ENCODE measurements around the gene STOML1. TPM values are rescaled to one million over a fixed set of nuclear protein-coding genes. Genes with fewer than 3 reads are reported as not detected.

The STOML1 gene
- total RNA-seq, 2 experiments from 2014 or later = 7.1 to 10.1 TPM

DNA sequence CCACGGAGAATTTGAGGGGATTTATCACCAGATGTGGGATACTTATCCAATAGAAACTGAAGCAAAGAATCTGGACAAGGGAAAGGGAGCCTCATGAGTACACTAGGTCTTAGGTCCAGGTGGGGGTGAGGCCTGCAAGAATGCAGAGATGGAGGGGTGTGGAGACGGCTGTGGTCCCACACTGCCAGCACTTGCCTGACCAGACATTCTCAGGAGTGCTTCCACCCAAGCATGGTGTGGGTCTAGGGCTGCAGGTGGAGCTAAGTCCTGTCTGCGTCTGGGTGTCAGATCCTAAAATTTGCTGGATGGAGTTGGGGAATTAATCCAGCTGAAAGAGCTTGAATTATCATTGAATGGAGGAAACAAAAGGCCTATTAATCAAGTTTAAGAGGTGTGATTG, 16.8 kb upstream of the STOML1 start:
- H3K4me3 Mint-ChIP-seq = no peak overlapping the region
- H3K4me1 Mint-ChIP-seq (ENCODE audit: low read depth) = peaks cover 52% of the 10 kb centered on the region
- H3K36me3 Mint-ChIP-seq = peaks cover 41% of the 10 kb centered on the region
- H3K9me3 Mint-ChIP-seq = no peaks in the 10 kb centered on the region
- POLR2A ChIA-PET = no interaction called here
- H3K27me3 Mint-ChIP-seq = no peaks in the 10 kb centered on the region
- intact Hi-C loops (cut with micrococcal nuclease) = loop anchor here (5.0 kb wide), 2 partner anchors 42 to 533 kb away; partner anchors contain the start of gene ARID3B
- CTCF ChIA-PET = interaction anchor here (4.3 kb wide), 1 partner anchor 36 kb away, joined by 39 read pairs; no protein-coding TSS in a partner anchor
- DNase-seq = no peak
- no peak overlapping the region for H3K27ac Mint-ChIP-seq

DNA sequence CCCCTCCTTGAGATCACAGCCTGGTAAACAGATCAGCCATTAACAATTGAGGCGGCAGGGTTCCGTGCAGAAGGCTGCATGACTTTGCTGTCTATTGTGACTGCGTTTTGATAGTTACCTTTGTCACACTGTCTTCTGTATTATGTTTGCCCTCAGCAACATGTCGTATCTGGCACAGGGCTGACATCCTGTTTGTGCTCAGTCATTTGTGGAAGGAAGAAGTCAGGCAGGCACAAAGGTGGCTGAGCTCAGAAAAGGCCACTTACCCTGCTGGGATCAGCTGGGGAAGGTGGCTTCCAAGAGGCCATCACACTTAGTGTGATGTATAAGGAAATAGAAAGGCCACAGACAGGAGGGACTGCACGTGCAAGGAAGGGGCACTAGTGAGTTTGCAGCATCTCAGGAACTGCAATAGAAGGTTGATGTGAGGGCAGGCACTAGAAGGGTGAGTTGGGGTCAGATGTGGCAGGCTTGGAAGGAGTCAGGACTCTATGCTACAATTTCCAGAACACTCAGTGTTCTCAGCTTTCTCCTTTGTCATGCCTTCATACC, 15.8 kb upstream of the STOML1 start:
- intact Hi-C loops (cut with micrococcal nuclease) = loop anchor here (1.0 to 5.0 kb wide), 5 partner anchors 11 to 534 kb away; partner anchors contain the start of genes ARID3B and STOML1
- Mint-ChIP-seq H3K36me3 (peaks cover 47% of the 10 kb centered on the region), H3K9me3 (no peaks in the 10 kb centered on the region), H3K4me1 (ENCODE audit: low read depth) (peaks cover 53% of the 10 kb centered on the region), H3K4me3 (peak overlapping the region; percentile 12), H3K27me3 (no peaks in the 10 kb centered on the region), H3K27ac (peak overlapping the region; percentile 84)
- peak; percentile 73 for DNase-seq
- ChIA-PET POLR2A (interaction anchor here (3.2 kb wide), 1 partner anchor 13 kb away, joined by 22 read pairs; the partner anchor contains the start of gene PML), CTCF (interaction anchor here (1.0 to 4.3 kb wide), 8 partner anchors 11 to 43 kb away, joined by 3 to 39 read pairs (median 9); partner anchors contain the start of gene PML)

DNA sequence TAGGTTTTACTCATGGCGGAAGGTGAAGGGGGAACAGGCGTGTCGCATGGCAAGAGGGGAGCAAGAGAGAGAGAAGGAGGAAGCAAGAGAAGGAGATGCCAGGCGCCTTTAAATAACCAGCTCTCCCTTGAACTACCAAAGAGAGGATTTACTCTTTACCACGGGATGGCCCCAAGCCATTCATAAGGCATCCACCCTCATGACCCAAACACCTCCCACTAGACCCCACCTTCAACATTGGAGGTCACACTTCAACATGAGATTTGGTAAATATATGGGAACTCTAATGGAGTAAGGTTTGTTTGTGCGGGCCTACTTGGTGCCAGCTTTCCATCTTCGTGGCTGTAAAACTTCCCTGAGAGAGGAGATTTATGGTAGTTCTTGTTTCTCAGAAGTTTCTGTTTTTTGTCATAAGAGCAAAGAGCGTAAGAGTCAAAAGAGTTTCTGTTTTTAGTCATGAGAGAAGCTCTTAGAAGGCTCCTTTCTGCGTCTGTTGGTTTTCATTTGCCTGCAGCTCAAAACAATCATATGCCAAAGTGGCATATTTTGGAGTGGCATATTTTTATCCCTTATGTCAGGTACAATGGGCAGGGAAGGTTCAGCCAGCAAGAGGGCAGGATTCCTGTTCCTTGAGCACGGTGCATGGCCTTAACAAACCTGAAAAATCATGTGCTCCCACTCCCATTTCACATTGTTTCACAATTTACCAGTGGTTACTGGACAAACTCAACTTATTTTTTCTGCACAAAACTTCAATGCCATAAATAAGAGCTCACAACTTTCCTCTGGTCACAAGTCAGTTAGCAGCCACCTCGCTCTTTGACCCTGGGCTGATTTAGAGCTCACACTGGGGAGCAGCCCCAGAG, 14.9 kb upstream of the STOML1 start:
- H3K4me1 Mint-ChIP-seq (ENCODE audit: low read depth) = peaks cover 53% of the 10 kb centered on the region
- peak overlapping the region; percentile 32 for H3K4me3 Mint-ChIP-seq
- peak overlapping the region; percentile 84 for H3K27ac Mint-ChIP-seq
- H3K9me3 Mint-ChIP-seq = no peaks in the 10 kb centered on the region
- POLR2A ChIA-PET = interaction anchor here (0.6 to 3.2 kb wide), 7 partner anchors 9 to 32 kb away, joined by 3 to 22 read pairs (median 5); partner anchors contain the start of gene PML
- H3K36me3 Mint-ChIP-seq = peaks cover 45% of the 10 kb centered on the region
- CTCF ChIA-PET = interaction anchor here (1.0 to 4.3 kb wide), 9 partner anchors 11 to 42 kb away, joined by 3 to 39 read pairs (median 13); partner anchors contain the start of gene PML
- DNase-seq = peak; percentile 33
- intact Hi-C loops (cut with micrococcal nuclease) = loop anchor here (1.0 to 5.0 kb wide), 5 partner anchors 10 to 535 kb away; partner anchors contain the start of genes ARID3B and STOML1
- H3K27me3 Mint-ChIP-seq = no peaks in the 10 kb centered on the region

DNA sequence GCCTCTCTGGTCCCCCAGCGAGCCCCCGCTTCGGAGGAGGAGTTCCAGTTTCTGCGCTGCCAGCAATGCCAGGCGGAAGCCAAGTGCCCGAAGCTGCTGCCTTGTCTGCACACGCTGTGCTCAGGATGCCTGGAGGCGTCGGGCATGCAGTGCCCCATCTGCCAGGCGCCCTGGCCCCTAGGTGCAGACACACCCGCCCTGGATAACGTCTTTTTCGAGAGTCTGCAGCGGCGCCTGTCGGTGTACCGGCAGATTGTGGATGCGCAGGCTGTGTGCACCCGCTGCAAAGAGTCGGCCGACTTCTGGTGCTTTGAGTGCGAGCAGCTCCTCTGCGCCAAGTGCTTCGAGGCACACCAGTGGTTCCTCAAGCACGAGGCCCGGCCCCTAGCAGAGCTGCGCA, 5.9 kb upstream of the STOML1 start:
- CTCF ChIA-PET = no interaction called here
- H3K9me3 Mint-ChIP-seq = no peaks in the 10 kb centered on the region
- DNase-seq = no peak
- no peak overlapping the region for H3K4me3 Mint-ChIP-seq
- intact Hi-C loops (cut with micrococcal nuclease) = loop anchor here (1.0 to 10.0 kb wide), 4 partner anchors 9 to 787 kb away; partner anchors contain the start of genes CSK, NPTN and UBL7
- peaks cover 52% of the 10 kb centered on the region for H3K4me1 Mint-ChIP-seq (ENCODE audit: low read depth)
- H3K27me3 Mint-ChIP-seq = no peaks in the 10 kb centered on the region
- peaks cover 27% of the 10 kb centered on the region for H3K36me3 Mint-ChIP-seq
- H3K27ac Mint-ChIP-seq = no peak overlapping the region
- POLR2A ChIA-PET = interaction anchor here (1.3 kb wide), 1 partner anchor 9 kb away, joined by 6 read pairs; no protein-coding TSS in a partner anchor

DNA sequence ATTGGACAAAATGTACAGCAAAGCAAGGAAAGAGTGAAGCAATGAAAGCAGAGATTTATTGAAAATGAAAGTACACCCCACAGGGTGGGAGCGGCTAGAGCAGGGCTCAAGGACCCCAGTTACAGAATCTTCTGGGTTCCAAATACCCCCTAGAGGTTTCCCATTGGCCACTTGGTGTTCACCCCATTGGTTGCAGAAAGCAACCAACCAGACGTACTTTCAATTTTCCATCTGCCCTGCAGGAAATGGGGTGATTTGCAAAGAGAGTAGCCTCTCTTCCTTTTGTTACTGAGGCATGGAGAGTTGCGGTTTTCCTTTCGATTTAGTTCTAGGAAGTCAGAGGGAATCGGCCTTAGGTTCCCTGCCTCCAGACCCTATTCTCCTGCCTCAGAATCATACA, 4.8 kb upstream of the STOML1 start:
- CTCF ChIA-PET = interaction anchor here (1.0 to 4.0 kb wide), 3 partner anchors 10 to 50 kb away, joined by 3 to 22 read pairs (median 14); no protein-coding TSS in a partner anchor
- peak; percentile 51 for DNase-seq
- intact Hi-C loops (cut with micrococcal nuclease) = loop anchor here (1.0 to 10.0 kb wide), 4 partner anchors 10 to 788 kb away; partner anchors contain the start of genes CSK, NPTN and UBL7
- Mint-ChIP-seq H3K27me3 (no peaks in the 10 kb centered on the region), H3K9me3 (no peaks in the 10 kb centered on the region), H3K4me3 (peak overlapping the region; percentile 98), H3K4me1 (ENCODE audit: low read depth) (peaks cover 59% of the 10 kb centered on the region), H3K36me3 (peaks cover 25% of the 10 kb centered on the region), H3K27ac (peak overlapping the region; percentile 96)
- POLR2A ChIA-PET = interaction anchor here (1.0 to 1.3 kb wide), 3 partner anchors 10 to 19 kb away, joined by 3 to 6 read pairs (median 4); no protein-coding TSS in a partner anchor

DNA sequence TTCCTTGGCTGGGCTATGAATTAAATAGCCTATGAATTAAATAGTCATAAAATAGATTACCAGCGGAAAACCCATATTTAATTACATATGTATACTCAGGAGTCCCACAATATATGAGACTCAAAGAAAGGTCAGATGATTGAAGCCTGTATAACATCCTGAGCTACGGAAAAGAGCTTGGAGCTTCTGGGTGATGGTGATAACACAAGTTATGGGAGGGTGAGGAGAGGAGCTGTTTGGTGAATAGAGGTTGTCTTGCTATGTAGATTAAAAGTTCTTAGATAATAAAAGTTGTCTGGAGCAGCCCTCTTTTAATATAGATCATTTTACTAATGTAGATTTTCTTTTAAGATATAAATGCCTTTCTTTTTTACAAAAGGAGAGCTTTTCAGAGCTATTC, 4.2 kb upstream of the STOML1 start:
- intact Hi-C loops (cut with micrococcal nuclease) = loop anchor here (10.0 kb wide), 3 partner anchors 361 to 789 kb away; partner anchors contain the start of genes CSK, NPTN and UBL7

DNA sequence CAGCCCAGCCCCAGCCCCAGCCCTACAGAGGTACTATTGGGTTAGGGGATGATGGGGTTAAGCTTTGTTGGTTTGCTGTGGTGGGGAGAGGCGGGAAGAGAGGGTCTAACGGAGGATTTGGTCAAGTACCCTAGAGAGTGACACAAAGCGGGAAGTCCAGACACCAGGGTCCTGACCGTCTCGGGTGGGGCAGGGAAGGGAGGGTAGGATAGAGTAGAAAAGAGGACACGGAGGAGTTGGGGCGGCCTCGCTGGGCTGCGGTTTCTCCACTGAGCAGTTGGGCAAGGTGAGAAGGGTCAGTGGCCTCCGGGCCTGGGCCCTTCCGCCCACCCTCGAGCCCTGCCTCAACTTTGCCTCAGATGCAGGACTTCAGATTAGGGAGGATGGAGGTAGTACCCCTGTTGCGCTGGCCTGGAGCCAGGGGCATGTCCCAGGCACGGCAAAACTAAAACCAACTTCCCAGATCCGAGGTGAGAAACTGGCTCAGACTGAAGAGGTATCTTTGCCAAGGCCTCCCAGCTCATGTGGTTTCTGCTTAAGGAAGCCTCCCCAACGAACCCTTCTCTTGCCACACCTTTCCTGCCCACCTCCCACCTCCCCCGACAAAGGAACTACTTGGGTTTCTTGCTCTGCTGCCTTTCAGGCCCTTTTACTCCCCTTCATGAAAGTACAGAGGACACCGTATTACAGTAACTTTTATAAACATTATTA, 3.0 kb upstream of the STOML1 start:
- Mint-ChIP-seq H3K36me3 (peaks cover 19% of the 10 kb centered on the region), H3K4me3 (peak overlapping the region; percentile 98), H3K4me1 (ENCODE audit: low read depth) (peaks cover 54% of the 10 kb centered on the region), H3K27me3 (no peaks in the 10 kb centered on the region), H3K27ac (peak overlapping the region; percentile 96), H3K9me3 (no peaks in the 10 kb centered on the region)
- intact Hi-C loops (cut with micrococcal nuclease) = loop anchor here (2.0 to 10.0 kb wide), 6 partner anchors 16 to 790 kb away; partner anchors contain the start of genes ARID3B, CSK, NPTN and UBL7
- ChIA-PET POLR2A (interaction anchor here (1.0 to 2.3 kb wide), 7 partner anchors 9 to 550 kb away, joined by 3 to 22 read pairs (median 3); partner anchors contain the start of gene ARID3B), CTCF (interaction anchor here (0.7 to 4.0 kb wide), 17 partner anchors 9 to 1373 kb away, joined by 3 to 22 read pairs (median 4); partner anchors contain the start of gene UBL7)
- DNase-seq = peak; percentile 32

More for the DNA sequence above, 4.2 kb upstream of the STOML1 start:
- DNase-seq = no peak
- Mint-ChIP-seq H3K4me3 (peak overlapping the region; percentile 98), H3K36me3 (peaks cover 25% of the 10 kb centered on the region), H3K27me3 (no peaks in the 10 kb centered on the region), H3K9me3 (no peaks in the 10 kb centered on the region), H3K27ac (peak overlapping the region; percentile 96), H3K4me1 (ENCODE audit: low read depth) (peaks cover 61% of the 10 kb centered on the region)
- POLR2A ChIA-PET = interaction anchor here (0.8 to 1.2 kb wide), 3 partner anchors 11 to 18 kb away, joined by 3 to 5 read pairs (median 4); no protein-coding TSS in a partner anchor
- CTCF ChIA-PET = interaction anchor here (0.8 to 4.0 kb wide), 4 partner anchors 10 to 51 kb away, joined by 3 to 22 read pairs (median 8); no protein-coding TSS in a partner anchor

DNA sequence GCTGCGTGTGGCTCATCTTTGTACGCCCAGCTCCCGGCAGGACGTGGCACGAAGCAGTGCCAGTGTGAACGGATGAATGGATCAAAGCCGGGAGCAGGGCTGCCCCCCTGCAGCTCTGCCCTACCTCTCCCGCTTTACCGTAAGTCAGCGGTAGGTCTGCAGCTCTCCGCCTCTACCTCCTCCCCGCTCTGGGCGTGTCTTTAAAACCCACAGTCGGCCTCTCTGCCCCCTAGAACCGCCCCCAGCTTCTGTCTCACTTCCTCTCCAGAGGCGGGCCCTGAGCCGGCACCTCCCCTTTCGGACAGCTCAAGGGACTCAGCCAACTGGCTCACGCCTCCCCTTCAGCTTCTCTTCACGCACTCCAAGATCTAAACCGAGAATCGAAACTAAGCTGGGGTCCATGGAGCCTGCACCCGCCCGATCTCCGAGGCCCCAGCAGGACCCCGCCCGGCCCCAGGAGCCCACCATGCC, 2.4 kb upstream of the STOML1 start, which contains the start of gene PML:
Gene PML (plus strand): TSS at position 304 of the 471 bp plus-strand sequence. CDS start 97 bp downstream, at position 401.
- Mint-ChIP-seq H3K9me3 (no peaks in the 10 kb centered on the region), H3K36me3 (peaks cover 18% of the 10 kb centered on the region)

DNA sequence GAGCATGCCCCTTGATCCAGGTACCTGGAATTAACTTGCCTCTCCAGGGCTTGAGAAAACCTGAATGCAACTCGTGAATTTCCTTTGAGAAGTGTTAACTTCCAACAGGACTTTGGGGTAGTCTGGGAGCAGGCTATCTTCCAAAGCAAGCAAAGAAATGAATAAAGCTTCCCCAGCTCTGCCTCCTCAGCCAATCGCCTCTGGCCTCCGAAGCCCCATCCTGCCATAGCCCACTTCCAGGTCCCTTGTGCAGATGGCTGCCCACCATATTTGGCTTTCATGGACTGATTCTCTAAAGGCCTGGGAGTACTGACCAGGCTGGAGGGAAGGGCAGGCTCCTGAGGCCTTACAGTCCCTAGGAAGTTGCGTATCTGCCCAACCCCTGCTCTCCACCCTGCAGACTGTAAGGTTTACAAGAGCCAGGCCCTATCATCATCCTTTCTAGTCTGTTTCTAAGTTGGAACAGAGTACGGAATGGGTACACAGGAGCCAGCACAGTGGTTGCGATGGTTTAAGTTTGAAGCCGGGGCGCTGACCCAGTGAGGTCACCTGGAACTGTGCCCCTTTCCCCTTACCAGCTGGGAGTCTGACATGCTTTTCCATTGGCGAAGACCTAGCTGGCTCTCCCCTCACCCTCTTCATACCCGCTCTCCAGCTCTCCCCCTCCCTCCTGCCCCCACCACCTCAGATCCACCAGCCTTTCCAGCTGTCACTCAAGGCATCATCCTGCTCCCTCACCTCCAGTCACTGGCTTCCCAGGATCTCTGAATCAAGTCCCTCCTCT, 1.3 kb upstream of the STOML1 start:
- Mint-ChIP-seq H3K4me3 (peak overlapping the region; percentile 98), H3K27ac (peak overlapping the region; percentile 96), H3K36me3 (peaks cover 11% of the 10 kb centered on the region), H3K4me1 (ENCODE audit: low read depth) (peaks cover 43% of the 10 kb centered on the region), H3K9me3 (no peaks in the 10 kb centered on the region), H3K27me3 (no peaks in the 10 kb centered on the region)
- POLR2A ChIA-PET = interaction anchor here (1.2 to 2.3 kb wide), 2 partner anchors 11 to 13 kb away, joined by 3 to 22 read pairs; no protein-coding TSS in a partner anchor
- CTCF ChIA-PET = interaction anchor here (0.8 to 4.0 kb wide), 13 partner anchors 8 to 66 kb away, joined by 3 to 22 read pairs (median 5); no protein-coding TSS in a partner anchor
- DNase-seq = no peak
- intact Hi-C loops (cut with micrococcal nuclease) = loop anchor here (2.0 to 10.0 kb wide), 5 partner anchors 13 to 791 kb away; partner anchors contain the start of genes ARID3B, CSK, NPTN and UBL7

More for the DNA sequence above, 2.4 kb upstream of the STOML1 start, which contains the start of gene PML:
- ChIA-PET CTCF (interaction anchor here (0.7 to 4.0 kb wide), 18 partner anchors 9 to 1373 kb away, joined by 3 to 22 read pairs (median 4); partner anchors contain the start of gene UBL7), POLR2A (interaction anchor here (1.0 to 2.3 kb wide), 7 partner anchors 10 to 551 kb away, joined by 3 to 22 read pairs (median 3); partner anchors contain the start of gene ARID3B)
- Mint-ChIP-seq H3K27me3 (no peaks in the 10 kb centered on the region), H3K4me3 (peak within 1 kb of the TSS; percentile 98), H3K4me1 (ENCODE audit: low read depth) (peaks cover 54% of the 10 kb centered on the region), H3K27ac (peak within 1 kb of the TSS; percentile 96)
- intact Hi-C loops (cut with micrococcal nuclease) = loop anchor here (2.0 to 10.0 kb wide), 6 partner anchors 16 to 790 kb away; partner anchors contain the start of genes ARID3B, CSK, NPTN and UBL7
- DNase-seq = peak; percentile 98

DNA sequence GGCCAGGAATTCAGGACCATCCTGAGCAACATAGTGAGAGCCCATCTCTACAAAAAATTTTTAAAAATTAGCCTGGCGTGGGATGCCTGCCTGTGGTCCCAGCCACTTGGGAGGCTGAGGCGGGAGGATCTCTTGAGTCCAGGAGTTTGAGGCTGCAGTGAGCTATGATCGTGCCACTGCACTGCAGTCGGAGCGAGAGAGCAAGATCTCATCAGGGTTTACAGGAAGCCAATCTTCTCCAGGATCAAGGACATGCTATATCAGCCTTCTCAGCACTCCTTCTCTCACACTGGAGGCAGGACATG, 451 bp upstream of the STOML1 start:
- no peak for DNase-seq
- ChIA-PET POLR2A (no interaction called here), CTCF (interaction anchor here (0.6 to 3.8 kb wide), 7 partner anchors 9 to 56 kb away, joined by 3 to 11 read pairs (median 4); no protein-coding TSS in a partner anchor)
- peaks cover 7% of the 10 kb centered on the region for H3K36me3 Mint-ChIP-seq
- peak overlapping the region; percentile 70 for H3K27ac Mint-ChIP-seq
- H3K4me3 Mint-ChIP-seq = peak overlapping the region; percentile 80
- peaks cover 36% of the 10 kb centered on the region for H3K4me1 Mint-ChIP-seq (ENCODE audit: low read depth)
- no peaks in the 10 kb centered on the region for H3K9me3 Mint-ChIP-seq
- intact Hi-C loops (cut with micrococcal nuclease) = loop anchor here (2.0 to 10.0 kb wide), 5 partner anchors 14 to 792 kb away; partner anchors contain the start of genes ARID3B, CSK, NPTN and UBL7
- H3K27me3 Mint-ChIP-seq = no peaks in the 10 kb centered on the region
